Keratinocyte (primary cell): ENCODE measurements around the gene DPF3.

Source experiments
- EZH2 ChIP-seq: IDR thresholded peaks from one replicate; pipeline ENCODE4 v1.6.1; 2012; ENCODE audit warnings: inconsistent platforms, mild to moderate bottlenecking, low read length, moderate library complexity
- TF ChIP-seq, protein P1 (sequence below), 3 experiments: IDR thresholded peaks in 1 of 3; conservative IDR thresholded peaks in 1 of 3; optimal IDR thresholded peaks in 1 of 3; 2 replicates in 2 of 3; 3 replicates in 1 of 3; pipeline versions ENCODE3 to v1.5.1; 2011; ENCODE audit warnings: low read length in 3 of 3, mild to moderate bottlenecking in 3 of 3, moderate library complexity in 2 of 3, control low read depth in 1 of 3, inconsistent platforms in 1 of 3; ENCODE audit not compliant: insufficient read depth in 2 of 3; ENCODE audit errors: extremely low read depth in 1 of 3

GRCh38 chr14:72685456-72685855, 208.4 kb downstream of the DPF3 start:
- no peak for TF ChIP-seq EZH2
- TF ChIP-seq, protein P1, sequence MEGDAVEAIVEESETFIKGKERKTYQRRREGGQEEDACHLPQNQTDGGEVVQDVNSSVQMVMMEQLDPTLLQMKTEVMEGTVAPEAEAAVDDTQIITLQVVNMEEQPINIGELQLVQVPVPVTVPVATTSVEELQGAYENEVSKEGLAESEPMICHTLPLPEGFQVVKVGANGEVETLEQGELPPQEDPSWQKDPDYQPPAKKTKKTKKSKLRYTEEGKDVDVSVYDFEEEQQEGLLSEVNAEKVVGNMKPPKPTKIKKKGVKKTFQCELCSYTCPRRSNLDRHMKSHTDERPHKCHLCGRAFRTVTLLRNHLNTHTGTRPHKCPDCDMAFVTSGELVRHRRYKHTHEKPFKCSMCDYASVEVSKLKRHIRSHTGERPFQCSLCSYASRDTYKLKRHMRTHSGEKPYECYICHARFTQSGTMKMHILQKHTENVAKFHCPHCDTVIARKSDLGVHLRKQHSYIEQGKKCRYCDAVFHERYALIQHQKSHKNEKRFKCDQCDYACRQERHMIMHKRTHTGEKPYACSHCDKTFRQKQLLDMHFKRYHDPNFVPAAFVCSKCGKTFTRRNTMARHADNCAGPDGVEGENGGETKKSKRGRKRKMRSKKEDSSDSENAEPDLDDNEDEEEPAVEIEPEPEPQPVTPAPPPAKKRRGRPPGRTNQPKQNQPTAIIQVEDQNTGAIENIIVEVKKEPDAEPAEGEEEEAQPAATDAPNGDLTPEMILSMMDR (optimal IDR thresholded peaks at IDR 0.05 in 1 of 3, IDR thresholded peaks at IDR 0.05 in 1 of 3, conservative IDR thresholded peaks at IDR 0.05 in 1 of 3; ENCODE audit: extremely low read depth in 1 of 3, insufficient read depth in 2 of 3, low read length in 3 of 3) = no peak
